GM12875 (cell line): Measurements from ENCODE around the gene EXOC6.

Source experiments
- H3K4me3 ChIP-seq: one replicate; pipeline ENCODE4 v1.5.1; 2011; ENCODE audit warnings: low read depth, low read length, control low read depth
- CTCF ChIP-seq: IDR thresholded peaks from 2 replicates; pipeline ENCODE4 v1.5.1; 2011; ENCODE audit warnings: low read depth, mild to moderate bottlenecking, control low read depth, inconsistent platforms, low read length, moderate library complexity, borderline replicate concordance; ENCODE audit not compliant: insufficient read depth

The EXOC6 gene

GRCh38 chr10:92810934-92811532, 37.3 kb upstream of the EXOC6 start:
- TF ChIP-seq CTCF, result no peak
- no peak overlapping the region for H3K4me3 ChIP-seq

GRCh38 chr10:92811986-92812385, 36.3 kb upstream of the EXOC6 start:
- no peak overlapping the region for H3K4me3 ChIP-seq
- TF ChIP-seq CTCF, result no peak

GRCh38 chr10:92813979-92814378, 34.3 kb upstream of the EXOC6 start:
- no peak overlapping the region for H3K4me3 ChIP-seq
- no peak for TF ChIP-seq CTCF

- H3K4me3 ChIP-seq, result no peak overlapping the region
- TF ChIP-seq CTCF, result no peak
Observed at GRCh38 chr10:92814790-92815189, 33.5 kb upstream of the EXOC6 start.

GRCh38 chr10:92816091-92816531, 32.2 kb upstream of the EXOC6 start:
- no peak for TF ChIP-seq CTCF
- no peak overlapping the region for H3K4me3 ChIP-seq

GRCh38 chr10:92822060-92822634, 26.2 kb upstream of the EXOC6 start:
- H3K4me3 ChIP-seq, result no peak overlapping the region
- TF ChIP-seq CTCF, result no peak

- no peak for TF ChIP-seq CTCF
- no peak overlapping the region for H3K4me3 ChIP-seq
Observed at GRCh38 chr10:92822964-92823363, 25.4 kb upstream of the EXOC6 start.
